ENCODE measurements around the gene DHRSX. TPM values are rescaled to one million over a fixed set of nuclear protein-coding genes. Genes with fewer than 3 reads are reported as not detected.

Gene DHRSX
- total and polyA plus RNA-seq, 2 of the 8 experiments (the other 6 are each of a cell fraction or from before 2014, with no cell fraction given), result 35.1 to 43.4 TPM

DNA sequence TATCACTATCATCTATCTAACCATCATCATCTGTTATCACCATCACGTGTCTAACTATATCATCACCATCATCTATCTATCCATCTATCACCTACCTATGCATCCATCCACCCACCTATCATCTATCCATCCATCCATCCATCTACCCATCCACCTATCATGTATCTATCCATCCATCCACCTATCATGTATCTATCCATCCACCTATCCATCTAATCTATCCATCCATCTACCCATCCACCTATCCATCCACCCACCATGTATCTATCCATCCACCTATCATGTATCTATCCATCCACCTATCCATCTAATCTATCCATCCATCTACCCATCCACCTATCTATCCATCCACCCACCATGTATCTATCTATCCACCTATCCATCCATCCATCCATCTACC, 316.7 kb downstream of the DHRSX start:
- no peak for TF ChIP-seq E2F6 (IDR thresholded peaks at IDR 0.05)
- H3K27ac ChIP-seq (ENCODE audit: low read depth, low read length), result no peak overlapping the region
- H2BK120ac ChIP-seq (replicated peaks; ENCODE audit: low read depth, low read length), result no peak overlapping the region
- no peaks in the 10 kb centered on the region for H3K79me2 ChIP-seq (ENCODE audit: control insufficient read depth in 1 of 2, insufficient read depth in 2 of 2, low read length in 2 of 2)
- DNase-seq (ENCODE audit: low read depth in 1 of 2, low spot score in 2 of 2) (no peak), FAIRE-seq (no peak)
- H3K4me2 ChIP-seq (ENCODE audit: insufficient read depth in 1 of 2, low read depth in 2 of 2, low read length in 2 of 2), result no peak overlapping the region; a peak in 1 of 4 replicates
- peaks cover 13% of the 10 kb centered on the region for H3K23me2 ChIP-seq (ENCODE audit: low read depth, low read length)
- H3K14ac ChIP-seq (ENCODE audit: insufficient read length), result no peak overlapping the region
- no peak overlapping the region for H3K4ac ChIP-seq (replicated peaks; ENCODE audit: insufficient read length, low read depth, low read length)
- peak overlapping the region; percentile 20 for H3K56ac ChIP-seq (replicated peaks; ENCODE audit: insufficient read length, low read depth, low read length)
- POLR2A ChIA-PET (ENCODE audit: partially characterized antibody), result no interaction called here
- peak overlapping the region; percentile 25 for H4K91ac ChIP-seq (replicated peaks; ENCODE audit: insufficient read length, low read length)
- H2AFZ ChIP-seq (ENCODE audit: low read length), result no peak overlapping the region
- H4K5ac ChIP-seq (ENCODE audit: insufficient read length, low read depth, low read length), result no peak overlapping the region
- no peak overlapping the region for H2BK15ac ChIP-seq (ENCODE audit: low read length)
- WGBS, 2 experiments (ENCODE audit: extremely low coverage in 1 of 2, insufficient coverage in 1 of 2, insufficient read length in 1 of 2, insufficient replicate concordance in 2 of 2, low coverage in 1 of 2, low lambda C conversion rate in 2 of 2, missing lambda C conversion rate in 1 of 2), result 84 to 100% methylated on average over 1 of the region's 1 CpG
- no peaks in the 10 kb centered on the region for H3K27me3 ChIP-seq (replicated peaks in 1 of 4; ENCODE audit: control insufficient read depth in 3 of 4, extremely low read depth in 1 of 4, insufficient read depth in 3 of 4, low read length in 3 of 4)
- peaks cover 7 to 22% (median 13%) of the 10 kb centered on the region in 4 experiments for H3K4me1 ChIP-seq (replicated peaks in 1 of 4; ENCODE audit: control insufficient read depth in 3 of 4, insufficient read depth in 4 of 4, low read length in 3 of 4)
- H2AK5ac ChIP-seq (ENCODE audit: low read depth, low read length), result peak overlapping the region; percentile 82
- peaks cover 3% of the 10 kb centered on the region; the same call in 1 of the 2 replicates for H3K79me1 ChIP-seq (ENCODE audit: low read depth, low read length)
- no peaks in the 10 kb centered on the region for H3K36me3 ChIP-seq (ENCODE audit: control insufficient read depth in 2 of 4, insufficient read depth in 4 of 4, low read length in 3 of 4)
- CTCF ChIA-PET (ENCODE audit: partially characterized antibody), result no interaction called here
- no peak overlapping the region for H3K4me3 ChIP-seq (ENCODE audit: extremely low read depth in 1 of 4, insufficient read depth in 2 of 4, low read depth in 3 of 4, low read length in 4 of 4)
- H3K18ac ChIP-seq (ENCODE audit: extremely low read depth, low read length), result no peak overlapping the region
- no peak overlapping the region for H3K9ac ChIP-seq (replicated peaks in 1 of 4; ENCODE audit: extremely low read depth in 1 of 4, low read depth in 3 of 4, low read length in 3 of 4)
- peak overlapping the region; percentile 92 for H2BK20ac ChIP-seq (ENCODE audit: low read length)
- no peak overlapping the region for H3K23ac ChIP-seq (ENCODE audit: insufficient read length)
- H4K8ac ChIP-seq (ENCODE audit: extremely low read depth, insufficient read depth, low read length), result no peak overlapping the region
- peak overlapping the region; percentile 99; the same call in 1 of the 2 replicates for H2BK12ac ChIP-seq (ENCODE audit: low read depth, low read length)
- peaks cover 0 to 2% of the 10 kb centered on the region in 2 experiments for H4K20me1 ChIP-seq (replicated peaks in 1 of 2; ENCODE audit: control insufficient read depth in 1 of 2, insufficient read depth in 2 of 2, low read length in 2 of 2)
- H3K9me3 ChIP-seq (ENCODE audit: insufficient read depth in 2 of 2, low read depth in 1 of 2, low read length in 1 of 2), result peaks cover 6 to 10% of the 10 kb centered on the region in 2 experiments; a peak in 3 of 4 replicates
- H2BK5ac ChIP-seq (ENCODE audit: low read depth, low read length), result no peak overlapping the region; the same call in 1 of the 2 replicates
